Lower leg skin (tissue), 3 donors: ENCODE measurements around the gene RASSF4.

Source experiments
- POLR2A ChIP-seq, 2 donors: fragments of 450-650 bp; IDR thresholded peaks; one replicate each; pipeline ENCODE4 v1.6.1; 2016 to 2017; ENCODE audit warnings: antibody characterized with exemption in 2 of 2, mild to moderate bottlenecking in 1 of 2, moderate library complexity in 1 of 2
- TF ChIP-seq, protein P1 (sequence below), 3 donors: fragments of 450-650 bp; IDR thresholded peaks; one replicate each; pipeline ENCODE4 v1.5.1; 2016; ENCODE audit warnings: antibody characterized with exemption in 3 of 3, mild to moderate bottlenecking in 3 of 3, moderate library complexity in 2 of 3

- TF ChIP-seq POLR2A (IDR thresholded peaks at IDR 0.05): no peak
- TF ChIP-seq, protein P1, sequence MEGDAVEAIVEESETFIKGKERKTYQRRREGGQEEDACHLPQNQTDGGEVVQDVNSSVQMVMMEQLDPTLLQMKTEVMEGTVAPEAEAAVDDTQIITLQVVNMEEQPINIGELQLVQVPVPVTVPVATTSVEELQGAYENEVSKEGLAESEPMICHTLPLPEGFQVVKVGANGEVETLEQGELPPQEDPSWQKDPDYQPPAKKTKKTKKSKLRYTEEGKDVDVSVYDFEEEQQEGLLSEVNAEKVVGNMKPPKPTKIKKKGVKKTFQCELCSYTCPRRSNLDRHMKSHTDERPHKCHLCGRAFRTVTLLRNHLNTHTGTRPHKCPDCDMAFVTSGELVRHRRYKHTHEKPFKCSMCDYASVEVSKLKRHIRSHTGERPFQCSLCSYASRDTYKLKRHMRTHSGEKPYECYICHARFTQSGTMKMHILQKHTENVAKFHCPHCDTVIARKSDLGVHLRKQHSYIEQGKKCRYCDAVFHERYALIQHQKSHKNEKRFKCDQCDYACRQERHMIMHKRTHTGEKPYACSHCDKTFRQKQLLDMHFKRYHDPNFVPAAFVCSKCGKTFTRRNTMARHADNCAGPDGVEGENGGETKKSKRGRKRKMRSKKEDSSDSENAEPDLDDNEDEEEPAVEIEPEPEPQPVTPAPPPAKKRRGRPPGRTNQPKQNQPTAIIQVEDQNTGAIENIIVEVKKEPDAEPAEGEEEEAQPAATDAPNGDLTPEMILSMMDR (IDR thresholded peaks at IDR 0.05): no peak
Observed at GRCh38 chr10:44972874-44973306, 13.3 kb downstream of the RASSF4 start.
